Activated T-helper 1 cell treated with anti-CD3 and anti-CD28 coated beads, Interleukin-12 subunit alpha, Interleukin-12 subunit beta, Interleukin-2, Interleukin-4 antibody, amounts not matched to agents 30 ng/mL and 10 ng/mL and 1 ng/mL, durations not matched to agents 14 hours and 24 hours and 36 hours (primary cell): ENCODE data around the gene MOK. TPM values are rescaled to one million over a fixed set of nuclear protein-coding genes. Genes with fewer than 3 reads are reported as not detected.

Experiments used
- DNase-seq: peaks from one replicate; pipeline ENCODE4 v3.0.0; 2021; ENCODE audit warnings: low spot score
- H3K27ac Mint-ChIP-seq: one replicate; pipeline ENCODE4 v1.8.0; 2021; ENCODE audit warnings: mild to moderate bottlenecking, mixed read lengths
- H3K27me3 Mint-ChIP-seq: one replicate; pipeline ENCODE4 v1.8.0; 2022; ENCODE audit warnings: mild to moderate bottlenecking, moderate library complexity, mixed read lengths; ENCODE audit not compliant: insufficient read depth
- H3K36me3 Mint-ChIP-seq: one replicate; pipeline ENCODE4 v1.8.0; 2021; ENCODE audit warnings: low read depth, mixed read lengths
- H3K4me1 Mint-ChIP-seq: one replicate; pipeline ENCODE4 v1.8.0; 2021; ENCODE audit warnings: low read depth, mixed read lengths
- H3K4me3 Mint-ChIP-seq: one replicate; pipeline ENCODE4 v1.8.0; 2021; ENCODE audit warnings: mild to moderate bottlenecking, moderate library complexity, mixed read lengths
- H3K9me3 Mint-ChIP-seq: one replicate; pipeline ENCODE4 v1.8.0; 2021; ENCODE audit warnings: mixed read lengths
- intact Hi-C: fragments of 100-400 bp; cut with micrococcal nuclease; formaldehyde crosslinking; loops from one replicate; pipeline ENCODE4 v1.15.1; 2024
- total RNA-seq: library from RNA; stranded (reverse); gene quantifications from 2 replicates; pipeline ENCODE4 v1.2.3, GENCODE V29; 2022

Gene MOK
- total RNA-seq, 1 donor from 2014 or later = 7.0 TPM

GRCh38 chr14:102272392-102272791 is 32.6 kb downstream of the MOK start:
- Mint-ChIP-seq H3K4me3 (no peak overlapping the region), H3K4me1 (no peaks in the 10 kb centered on the region), H3K27ac (no peak overlapping the region), H3K9me3 (no peaks in the 10 kb centered on the region), H3K27me3 (no peaks in the 10 kb centered on the region), H3K36me3 (no peaks in the 10 kb centered on the region)
- no peak for DNase-seq
- intact Hi-C loops = no loop called here

- H3K27me3 Mint-ChIP-seq = no peaks in the 10 kb centered on the region
- intact Hi-C loops = no loop called here
- no peak for DNase-seq
- no peak overlapping the region for H3K27ac Mint-ChIP-seq
- H3K9me3 Mint-ChIP-seq = no peaks in the 10 kb centered on the region
- H3K4me3 Mint-ChIP-seq = no peak overlapping the region
- no peaks in the 10 kb centered on the region for H3K36me3 Mint-ChIP-seq
- H3K4me1 Mint-ChIP-seq = no peaks in the 10 kb centered on the region
These were observed 40.2 kb downstream of the MOK start for GRCh38 chr14:102264775-102265174.

- DNase-seq = no peak
- no peaks in the 10 kb centered on the region for H3K27me3 Mint-ChIP-seq
These were observed 40.6 kb downstream of the MOK start for GRCh38 chr14:102264355-102264754.

GRCh38 chr14:102262929-102263462 is 42.0 kb downstream of the MOK start:
- no peak overlapping the region for H3K27ac Mint-ChIP-seq
- no peaks in the 10 kb centered on the region for H3K27me3 Mint-ChIP-seq
- no peaks in the 10 kb centered on the region for H3K9me3 Mint-ChIP-seq
- H3K4me3 Mint-ChIP-seq = no peak overlapping the region
- no peaks in the 10 kb centered on the region for H3K36me3 Mint-ChIP-seq
- DNase-seq = no peak
- intact Hi-C loops = no loop called here
- no peaks in the 10 kb centered on the region for H3K4me1 Mint-ChIP-seq

More at GRCh38 chr14:102264355-102264754, 40.6 kb downstream of the MOK start:
- intact Hi-C loops = no loop called here
- Mint-ChIP-seq H3K27ac (no peak overlapping the region), H3K9me3 (no peaks in the 10 kb centered on the region), H3K4me3 (no peak overlapping the region), H3K36me3 (no peaks in the 10 kb centered on the region), H3K4me1 (no peaks in the 10 kb centered on the region)

- no peaks in the 10 kb centered on the region for H3K27me3 Mint-ChIP-seq
- H3K36me3 Mint-ChIP-seq = no peaks in the 10 kb centered on the region
- no peaks in the 10 kb centered on the region for H3K4me1 Mint-ChIP-seq
- intact Hi-C loops = no loop called here
- no peak overlapping the region for H3K27ac Mint-ChIP-seq
- H3K4me3 Mint-ChIP-seq = no peak overlapping the region
- H3K9me3 Mint-ChIP-seq = no peaks in the 10 kb centered on the region
- DNase-seq = no peak
These were observed 46.8 kb downstream of the MOK start for GRCh38 chr14:102258136-102258535.

- H3K9me3 Mint-ChIP-seq = no peaks in the 10 kb centered on the region
- peaks cover 2% of the 10 kb centered on the region for H3K27me3 Mint-ChIP-seq
- H3K4me1 Mint-ChIP-seq = no peaks in the 10 kb centered on the region
- intact Hi-C loops = no loop called here
- H3K4me3 Mint-ChIP-seq = no peak overlapping the region
- H3K36me3 Mint-ChIP-seq = no peaks in the 10 kb centered on the region
- H3K27ac Mint-ChIP-seq = no peak overlapping the region
- no peak for DNase-seq
These were observed 48.2 kb downstream of the MOK start for GRCh38 chr14:102256716-102257115.

GRCh38 chr14:102255401-102256190 is 49.4 kb downstream of the MOK start:
- intact Hi-C loops = no loop called here
- no peaks in the 10 kb centered on the region for H3K9me3 Mint-ChIP-seq
- DNase-seq = no peak
- H3K27ac Mint-ChIP-seq = no peak overlapping the region
- H3K36me3 Mint-ChIP-seq = no peaks in the 10 kb centered on the region
- H3K27me3 Mint-ChIP-seq = peaks cover 2% of the 10 kb centered on the region
- no peaks in the 10 kb centered on the region for H3K4me1 Mint-ChIP-seq
- H3K4me3 Mint-ChIP-seq = no peak overlapping the region

GRCh38 chr14:102252834-102253801 is 51.8 kb downstream of the MOK start:
- no peaks in the 10 kb centered on the region for H3K9me3 Mint-ChIP-seq
- H3K4me3 Mint-ChIP-seq = no peak overlapping the region

GRCh38 chr14:102251161-102251560 is 53.8 kb downstream of the MOK start:
- H3K36me3 Mint-ChIP-seq = no peaks in the 10 kb centered on the region
- H3K27ac Mint-ChIP-seq = no peak overlapping the region
- no peaks in the 10 kb centered on the region for H3K9me3 Mint-ChIP-seq
- H3K4me3 Mint-ChIP-seq = no peak overlapping the region
- no peak for DNase-seq
- intact Hi-C loops = no loop called here
- peaks cover 2% of the 10 kb centered on the region for H3K27me3 Mint-ChIP-seq
- no peaks in the 10 kb centered on the region for H3K4me1 Mint-ChIP-seq

More at GRCh38 chr14:102252834-102253801, 51.8 kb downstream of the MOK start:
- peaks cover 2% of the 10 kb centered on the region for H3K27me3 Mint-ChIP-seq
- no peak for DNase-seq
- H3K27ac Mint-ChIP-seq = no peak overlapping the region
- H3K4me1 Mint-ChIP-seq = no peaks in the 10 kb centered on the region
- intact Hi-C loops = no loop called here
- no peaks in the 10 kb centered on the region for H3K36me3 Mint-ChIP-seq

- Mint-ChIP-seq H3K27me3 (peaks cover 2% of the 10 kb centered on the region), H3K4me3 (no peak overlapping the region)
- intact Hi-C loops = no loop called here
These were observed 54.3 kb downstream of the MOK start for GRCh38 chr14:102250636-102251035.

GRCh38 chr14:102249981-102250380 is 55.0 kb downstream of the MOK start:
- H3K4me3 Mint-ChIP-seq = no peak overlapping the region

More at GRCh38 chr14:102250636-102251035, 54.3 kb downstream of the MOK start:
- Mint-ChIP-seq H3K36me3 (no peaks in the 10 kb centered on the region), H3K27ac (no peak overlapping the region), H3K9me3 (no peaks in the 10 kb centered on the region), H3K4me1 (no peaks in the 10 kb centered on the region)
- no peak for DNase-seq

GRCh38 chr14:102249041-102249440 is 55.9 kb downstream of the MOK start:
- Mint-ChIP-seq H3K4me3 (no peak overlapping the region), H3K9me3 (no peaks in the 10 kb centered on the region), H3K4me1 (no peaks in the 10 kb centered on the region), H3K27ac (no peak overlapping the region), H3K27me3 (peaks cover 2% of the 10 kb centered on the region), H3K36me3 (no peaks in the 10 kb centered on the region)
- no peak for DNase-seq
- intact Hi-C loops = no loop called here

More at GRCh38 chr14:102249981-102250380, 55.0 kb downstream of the MOK start:
- peaks cover 2% of the 10 kb centered on the region for H3K27me3 Mint-ChIP-seq
- no peaks in the 10 kb centered on the region for H3K9me3 Mint-ChIP-seq
- DNase-seq = no peak
- no peak overlapping the region for H3K27ac Mint-ChIP-seq
- intact Hi-C loops = no loop called here
- H3K36me3 Mint-ChIP-seq = no peaks in the 10 kb centered on the region
- no peaks in the 10 kb centered on the region for H3K4me1 Mint-ChIP-seq

- peaks cover 2% of the 10 kb centered on the region for H3K27me3 Mint-ChIP-seq
- no peak for DNase-seq
- intact Hi-C loops = no loop called here
- H3K9me3 Mint-ChIP-seq = no peaks in the 10 kb centered on the region
- no peak overlapping the region for H3K27ac Mint-ChIP-seq
- no peaks in the 10 kb centered on the region for H3K36me3 Mint-ChIP-seq
- no peaks in the 10 kb centered on the region for H3K4me1 Mint-ChIP-seq
- no peak overlapping the region for H3K4me3 Mint-ChIP-seq
These were observed 56.8 kb downstream of the MOK start for GRCh38 chr14:102248121-102248520.
